Hematopoietic multipotent progenitor cell treated with erythropoietin and hydrocortisone succinate and interleukin-3 and kit ligand, for 15 days (in vitro differentiated cells): ENCODE results near the gene LIN54.
A peak's percentile ranks its signal among the peaks of the same experiment; 100 is the strongest.
"Not testable (repeated sequence)": the region's sequence is repeated elsewhere in the genome, so short reads cannot be mapped to it uniquely, and the experiment has no call there.

Source experiments
- DNase-seq: peaks from one replicate; pipeline ENCODE4 v3.0.0-alpha.2; 2015; ENCODE audit warnings: low spot score

The LIN54 gene

GRCh38 chr4:82947498-82947897 is 63.1 kb downstream of the LIN54 start:
- DNase-seq: no peak

- no peak for DNase-seq
These were observed 71.2 kb downstream of the LIN54 start for GRCh38 chr4:82939414-82939813.

GRCh38 chr4:82934441-82934840 is 76.2 kb downstream of the LIN54 start:
- no peak for DNase-seq

DNA sequence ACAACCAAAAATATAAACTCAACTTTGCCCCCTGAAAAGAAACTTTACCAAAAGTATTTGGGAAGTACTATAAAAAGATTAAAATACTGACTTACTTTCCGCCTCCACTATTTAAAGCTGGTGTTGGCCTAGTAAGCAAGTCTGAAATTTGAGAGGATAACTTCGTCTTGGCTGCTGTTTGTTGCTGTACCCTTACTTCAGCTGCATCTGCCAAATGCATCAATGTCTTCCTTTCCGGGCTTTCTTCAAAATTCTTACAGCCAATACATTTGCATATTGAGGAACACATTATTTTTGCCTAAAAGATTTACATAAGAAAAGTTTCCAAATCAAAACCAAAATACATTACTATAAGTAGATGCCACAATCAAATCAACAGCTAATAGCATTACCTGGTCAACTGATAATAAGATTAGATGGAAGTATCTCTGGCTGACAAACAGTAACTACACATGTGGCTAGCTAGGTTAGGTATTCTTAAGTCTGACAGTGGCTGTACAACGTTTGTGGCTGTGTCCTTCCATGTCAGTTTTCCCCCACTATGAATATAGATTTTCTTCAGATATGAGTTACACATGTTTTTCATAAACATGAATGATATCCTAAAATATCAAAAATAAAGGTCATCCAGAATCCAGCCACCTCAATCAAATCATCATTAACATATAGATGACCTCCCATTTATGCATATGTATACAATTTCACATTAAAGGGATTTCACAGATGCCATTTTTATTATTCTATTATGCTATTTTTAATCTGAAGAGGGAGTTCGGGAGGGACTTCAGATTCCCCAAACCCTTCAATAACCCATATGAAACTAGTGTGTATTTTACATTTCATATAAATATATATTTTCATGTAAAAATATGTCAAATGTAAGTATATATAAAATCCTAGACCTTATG is 79.5 kb downstream of the LIN54 start:
- no peak for DNase-seq

DNA sequence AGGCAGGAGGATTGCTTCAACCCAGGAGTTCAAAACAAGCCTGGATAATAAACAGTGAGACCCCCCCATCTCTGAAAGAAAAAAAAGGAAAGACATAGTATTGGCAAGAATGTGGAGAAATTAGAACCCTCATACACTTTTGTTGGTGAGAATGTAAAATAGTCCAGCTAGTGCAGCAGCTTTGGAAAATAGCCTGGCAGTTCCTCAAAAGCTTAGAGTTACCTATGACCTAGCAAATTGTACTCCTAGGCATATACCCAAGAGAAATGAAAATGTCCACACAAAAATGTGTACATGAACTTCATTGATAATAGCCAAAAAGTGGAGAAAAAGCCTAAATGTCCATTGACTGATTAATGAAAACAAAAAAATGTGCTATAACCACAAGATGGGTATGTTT is 88.8 kb downstream of the LIN54 start:
- no peak for DNase-seq

DNA sequence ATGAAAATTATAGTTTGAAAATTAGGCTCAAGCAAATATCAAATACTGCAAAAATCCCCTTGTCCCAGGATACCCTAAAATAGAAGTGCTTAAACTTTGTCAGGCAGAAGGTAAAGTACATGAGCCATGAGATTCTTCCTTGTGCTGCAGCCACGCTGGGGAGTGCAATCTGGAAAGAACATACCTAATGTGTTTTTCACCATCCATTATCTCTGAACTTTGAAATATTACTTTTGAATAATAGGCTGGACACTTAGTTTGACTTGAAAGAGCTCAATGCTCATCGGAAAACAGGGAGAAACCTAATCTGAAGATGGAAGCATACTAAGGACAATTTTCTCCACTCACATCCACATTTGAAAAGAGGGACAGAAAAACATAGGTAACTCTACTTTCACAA is 91.2 kb downstream of the LIN54 start:
- DNase-seq: no peak

GRCh38 chr4:82918091-82918490 is 92.5 kb downstream of the LIN54 start:
- DNase-seq: no peak

DNA sequence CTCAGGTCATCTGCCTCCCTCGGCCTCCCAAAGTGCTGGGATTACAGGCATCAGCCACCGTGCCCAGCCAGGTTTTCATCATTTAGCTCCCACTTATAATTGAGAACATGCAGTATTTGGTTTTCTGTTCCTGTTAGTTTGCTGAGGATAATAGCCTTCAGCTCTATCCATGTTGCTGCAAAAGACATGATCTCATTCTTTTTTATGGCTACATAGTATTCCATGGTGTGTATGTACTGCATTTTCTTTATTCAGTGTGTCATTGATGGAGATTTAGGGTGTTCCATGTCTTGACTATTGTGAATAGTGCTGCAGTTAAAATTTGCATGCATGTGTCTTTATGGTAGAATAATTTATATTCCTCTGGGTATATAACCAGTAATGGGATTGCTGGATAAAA is 96.7 kb downstream of the LIN54 start:
- not testable (repeated sequence) for DNase-seq

- DNase-seq: no peak
These were observed 97.3 kb downstream of the LIN54 start for GRCh38 chr4:82913305-82913704.

DNA sequence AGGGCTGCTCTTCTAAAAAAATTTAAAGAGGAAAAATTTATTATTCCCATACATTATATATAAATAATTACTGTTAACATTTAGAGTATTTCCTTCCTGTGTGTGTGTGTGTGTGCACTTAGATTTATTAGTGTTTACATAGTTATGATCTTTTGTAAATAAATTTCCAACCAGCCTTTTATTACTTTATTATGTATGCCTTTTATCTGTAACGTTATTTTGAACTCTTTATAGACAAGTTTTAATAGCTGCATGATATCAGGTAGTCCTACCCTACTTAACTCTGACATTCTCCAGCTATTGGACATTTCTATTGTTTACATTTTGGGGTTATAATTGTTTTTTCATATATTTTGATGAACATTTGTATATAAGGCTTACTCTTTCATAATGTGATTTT is 101.3 kb downstream of the LIN54 start:
- no peak for DNase-seq

DNA sequence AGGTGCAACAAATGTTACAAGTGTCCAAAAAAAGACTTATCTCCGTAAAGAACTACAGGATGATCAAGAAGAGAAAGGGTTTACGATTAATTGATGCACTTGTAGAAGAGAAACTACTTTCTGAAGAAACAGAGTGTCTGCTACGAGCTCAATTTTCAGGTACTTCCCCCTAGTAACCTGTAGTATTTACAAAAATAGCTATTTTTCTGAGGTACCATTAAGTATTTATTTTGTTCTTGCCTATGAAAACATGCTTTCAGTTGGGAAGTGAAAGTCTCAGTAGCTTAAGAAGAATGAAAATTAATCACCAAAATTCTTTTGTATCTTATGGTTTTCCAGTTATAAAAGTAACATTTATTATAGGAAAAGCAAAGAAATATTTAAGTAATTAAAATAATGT is 104.2 kb downstream of the LIN54 start:
- no peak for DNase-seq

GRCh38 chr4:82905205-82905604 is 105.4 kb downstream of the LIN54 start:
- DNase-seq: no peak

DNA sequence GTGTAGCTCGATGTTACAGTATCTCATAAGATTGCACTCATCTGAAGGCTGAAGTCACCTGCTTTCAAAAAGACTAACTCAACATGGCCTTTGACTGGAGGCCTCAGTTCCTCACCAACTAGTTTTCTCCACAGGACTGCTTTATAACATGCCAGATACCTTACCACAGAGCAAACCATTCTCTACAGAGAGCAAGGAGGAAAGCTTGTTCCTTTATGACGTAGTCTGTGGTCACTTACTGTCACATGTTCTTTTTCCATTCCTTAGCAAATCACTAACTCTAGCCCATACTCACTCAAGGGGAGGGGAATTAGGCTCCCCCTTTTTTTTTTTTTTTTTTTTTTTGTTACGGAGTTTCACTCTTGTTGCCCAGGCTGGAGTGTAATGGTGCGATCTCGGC is 106.9 kb downstream of the LIN54 start:
- DNase-seq: no peak

GRCh38 chr4:82901183-82901718 is 109.4 kb downstream of the LIN54 start:
- no peak for DNase-seq

GRCh38 chr4:82900411-82901182 is 110.0 kb downstream of the LIN54 start, which contains the start of gene THAP9:
Gene THAP9 (plus strand): TSS chr4:82900735. CDS start chr4:82900803, 68 bp downstream.
- DNase-seq: peak; percentile 98

DNA sequence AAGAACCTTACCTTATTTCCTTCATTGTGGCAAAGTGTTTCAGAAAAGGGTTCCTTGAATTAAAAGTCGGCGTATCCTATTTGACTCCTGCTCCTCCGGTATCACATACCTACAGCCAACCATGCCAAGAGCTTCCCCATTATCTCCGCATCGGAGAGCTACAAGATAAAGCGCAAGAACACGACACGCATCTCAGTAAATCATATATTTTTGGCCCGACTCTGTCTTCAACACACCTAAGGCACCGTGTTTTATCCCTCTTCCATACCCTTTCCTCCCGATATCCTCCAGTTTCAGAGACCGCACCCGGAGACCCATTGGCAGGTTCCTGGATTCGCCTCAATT is 110.6 kb downstream of the LIN54 start:
- DNase-seq: no peak

DNA sequence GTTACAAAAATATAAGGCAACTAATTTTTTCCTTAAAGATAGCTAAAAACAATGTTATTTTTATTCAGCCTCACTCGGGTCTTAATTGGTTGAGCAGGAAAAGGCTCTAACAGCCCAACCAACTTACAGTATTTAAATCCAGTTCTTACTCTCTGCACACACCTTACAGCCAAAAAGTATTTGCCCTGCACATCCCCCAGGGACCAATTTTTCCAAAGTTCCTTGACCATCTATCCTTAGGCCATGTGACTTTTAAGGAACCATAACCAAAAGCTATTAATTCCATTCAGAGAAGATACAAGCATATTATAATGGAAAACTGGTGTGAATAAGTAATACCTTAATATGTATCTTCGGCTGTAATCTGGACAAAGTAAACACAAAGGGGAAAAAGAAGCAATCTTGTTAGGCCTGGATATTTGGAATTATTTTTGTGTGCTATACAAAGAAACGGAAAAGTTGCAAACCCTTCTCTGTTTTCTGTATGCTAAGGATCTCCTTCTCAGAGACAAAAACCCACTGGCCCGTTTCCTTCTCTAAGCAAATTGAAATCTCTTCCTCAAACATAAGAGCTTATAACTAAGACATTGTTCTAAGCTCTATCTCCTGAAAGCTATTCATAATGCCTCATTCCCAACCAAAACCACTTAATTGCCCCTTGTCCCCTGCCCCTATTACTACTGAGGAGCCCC is 111.1 kb downstream of the LIN54 start:
- no peak for DNase-seq

DNA sequence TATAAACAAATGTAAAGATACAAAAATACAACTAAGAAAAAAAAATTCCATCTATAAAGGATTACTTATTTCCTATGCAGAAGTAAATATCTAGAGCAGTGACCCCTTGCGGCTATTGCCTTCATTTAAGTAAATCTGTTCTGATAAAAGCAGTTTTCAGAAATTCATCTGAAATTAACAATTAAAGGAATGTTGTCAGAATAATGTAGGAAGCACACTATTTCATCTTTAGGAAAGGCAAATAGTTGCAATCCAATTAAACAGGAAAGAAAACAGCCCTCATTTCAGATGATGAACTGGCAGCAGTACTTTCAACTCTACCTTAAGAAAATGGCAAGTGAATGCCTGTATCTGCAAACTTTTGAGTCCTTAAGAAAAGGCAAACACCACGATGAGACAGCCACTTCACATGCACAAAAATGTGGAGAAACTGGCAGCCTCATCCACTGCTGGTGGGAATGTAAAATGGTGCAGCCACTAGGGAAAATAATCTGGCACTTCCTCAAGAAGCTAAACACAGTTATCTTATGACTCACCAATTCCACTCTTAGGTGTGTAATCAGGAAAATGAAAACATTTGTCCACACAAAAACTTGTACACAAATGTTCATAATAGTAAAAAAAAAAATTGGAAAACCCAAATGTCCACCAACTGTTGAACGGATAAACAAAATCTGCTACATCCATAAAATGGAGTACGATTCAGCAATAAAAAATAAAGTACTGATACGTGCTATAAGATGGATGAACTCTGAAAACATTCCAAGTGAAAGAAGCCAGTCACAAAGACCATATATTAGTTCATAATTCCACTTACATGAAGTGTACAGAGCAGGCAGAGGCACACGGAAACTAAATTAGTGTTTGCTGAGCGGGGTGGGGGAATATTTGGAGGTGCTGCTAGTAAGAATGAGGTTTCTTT is 112.0 kb downstream of the LIN54 start:
- DNase-seq: peak; percentile 47

DNA sequence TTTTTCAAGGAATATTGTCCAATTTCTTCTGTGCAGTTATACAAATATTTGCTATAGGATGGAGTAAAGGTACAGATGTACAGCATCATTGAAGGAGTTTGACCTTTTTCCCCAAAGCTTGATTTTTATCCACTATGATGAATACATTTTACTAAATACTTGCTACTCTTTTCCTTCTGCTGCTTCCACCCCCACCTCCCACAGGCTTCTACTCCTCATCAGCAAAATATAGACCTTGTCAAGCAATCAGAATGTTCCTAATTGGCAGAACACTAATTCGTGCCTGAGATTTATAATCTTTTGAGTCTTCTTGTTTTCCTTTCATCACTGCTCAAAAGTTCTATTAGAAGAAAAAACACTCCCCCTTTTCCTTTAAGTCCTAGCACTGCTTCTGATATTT is 113.9 kb downstream of the LIN54 start:
- DNase-seq: no peak

GRCh38 chr4:82893942-82894341 is 116.7 kb downstream of the LIN54 start:
- DNase-seq: no peak

- no peak for DNase-seq
These were observed 118.2 kb downstream of the LIN54 start for GRCh38 chr4:82892467-82892802.
